Neuronal stem cell (in vitro differentiated cells): ENCODE measurements around the gene SWSAP1.
"Not testable (repeated sequence)": the region's sequence is repeated elsewhere in the genome, so short reads cannot be mapped to it uniquely, and the experiment has no call there.

Experiments
- DNase-seq: peaks from one replicate; pipeline ENCODE4 v3.0.0-alpha.2; 2013; ENCODE audit warnings: low spot score
- H2AFZ ChIP-seq: one replicate; pipeline ENCODE4 v1.6.1; 2013; ENCODE audit warnings: mild to moderate bottlenecking, low read length, inconsistent platforms
- H2AK5ac ChIP-seq: 2 replicates; pipeline ENCODE4 v1.6.1; 2013; ENCODE audit warnings: low read depth, mild to moderate bottlenecking, inconsistent platforms, low read length, moderate library complexity, mixed read lengths
- H2BK120ac ChIP-seq: 2 replicates; pipeline ENCODE4 v1.6.1; 2013; ENCODE audit warnings: low read depth, mild to moderate bottlenecking, inconsistent platforms, low read length, moderate library complexity, mixed read lengths
- H2BK12ac ChIP-seq: one replicate; pipeline ENCODE4 v1.6.1; 2013; ENCODE audit warnings: low read length, inconsistent platforms
- H2BK15ac ChIP-seq: 2 replicates; pipeline ENCODE4 v1.6.1; 2013; ENCODE audit warnings: mild to moderate bottlenecking, low read length, inconsistent platforms, mixed read lengths
- H2BK5ac ChIP-seq: one replicate; pipeline ENCODE4 v1.6.1; 2013; ENCODE audit warnings: inconsistent platforms, mild to moderate bottlenecking, low read length, moderate library complexity
- H3K14ac ChIP-seq: one replicate; pipeline ENCODE4 v1.6.1; 2013; ENCODE audit warnings: low read length, inconsistent platforms
- H3K18ac ChIP-seq: 2 replicates; pipeline ENCODE4 v1.6.1; 2013; ENCODE audit warnings: low read length, inconsistent platforms
- H3K23ac ChIP-seq: 2 replicates; pipeline ENCODE4 v1.6.1; 2013; ENCODE audit warnings: low read depth, mild to moderate bottlenecking, mixed read lengths, low read length, inconsistent platforms; ENCODE audit not compliant: poor library complexity
- H3K27ac ChIP-seq: replicated peaks from 3 replicates; pipeline ENCODE4 v1.5.1; 2013; ENCODE audit warnings: low read length, inconsistent platforms
- H3K27me3 ChIP-seq, 3 experiments: 2 replicates each; pipeline ENCODE4 v1.6.1; 2013; ENCODE audit warnings: low read length in 3 of 3, mild to moderate bottlenecking in 2 of 3, inconsistent platforms in 1 of 3, low read depth in 1 of 3, mixed read lengths in 1 of 3, moderate library complexity in 1 of 3; ENCODE audit not compliant: control insufficient read depth in 3 of 3, insufficient read depth in 3 of 3
- H3K36me3 ChIP-seq, 2 donors: replicated peaks in 1 of 2; 2 replicates each; pipeline ENCODE4 v1.6.1; 2013; ENCODE audit warnings: low read length in 2 of 2; ENCODE audit not compliant: control insufficient read depth in 2 of 2, insufficient read depth in 2 of 2
- H3K4ac ChIP-seq: 2 replicates; pipeline ENCODE4 v1.6.1; 2013; ENCODE audit warnings: inconsistent platforms, mild to moderate bottlenecking, low read length, moderate library complexity
- H3K4me1 ChIP-seq, 2 donors: 1 replicate in 1 of 2; 2 replicates in 1 of 2; pipeline ENCODE4 v1.6.1; 2013; ENCODE audit warnings: low read length in 2 of 2, low read depth in 1 of 2; ENCODE audit not compliant: control insufficient read depth in 2 of 2, insufficient read depth in 1 of 2
- H3K4me2 ChIP-seq: one replicate; pipeline ENCODE4 v1.6.1; 2013; ENCODE audit warnings: mild to moderate bottlenecking, low read length, inconsistent platforms; ENCODE audit not compliant: insufficient read depth, poor library complexity, severe bottlenecking
- H3K4me3 ChIP-seq, 2 donors: 2 replicates each; pipeline ENCODE4 v1.5.1; 2013; ENCODE audit warnings: low read length in 2 of 2, mild to moderate bottlenecking in 2 of 2, inconsistent platforms in 1 of 2, moderate library complexity in 1 of 2
- H3K79me1 ChIP-seq: one replicate; pipeline ENCODE4 v1.6.1; 2013; ENCODE audit warnings: low read depth, mild to moderate bottlenecking, inconsistent platforms, low read length, moderate library complexity
- H3K9ac ChIP-seq: one replicate; pipeline ENCODE4 v1.6.1; 2013; ENCODE audit warnings: mild to moderate bottlenecking, low read depth, low read length, inconsistent platforms; ENCODE audit not compliant: poor library complexity
- H3K9me3 ChIP-seq, 2 donors: replicated peaks in 1 of 2; 2 replicates each; pipeline versions ENCODE3 to v1.6.1; 2013; ENCODE audit warnings: low read length in 2 of 2, mild to moderate bottlenecking in 2 of 2, inconsistent platforms in 1 of 2, low read depth in 1 of 2, mixed read lengths in 1 of 2, moderate library complexity in 1 of 2; ENCODE audit not compliant: control insufficient read depth in 2 of 2, insufficient read depth in 1 of 2
- H4K8ac ChIP-seq: one replicate; pipeline ENCODE4 v1.6.1; 2013; ENCODE audit warnings: low read depth, mild to moderate bottlenecking, inconsistent platforms, low read length, moderate library complexity
- H4K91ac ChIP-seq: one replicate; pipeline ENCODE4 v1.6.1; 2013; ENCODE audit warnings: low read length, low read depth, mild to moderate bottlenecking, inconsistent platforms; ENCODE audit not compliant: poor library complexity
- WGBS, 2 donors: extraction: QIAGEN DNeasy Blood & Tissue Kit; methylation state at CpG; one replicate each; pipeline ENCODE4 v1.1.7; 2013; ENCODE audit warnings: missing lambda C conversion rate in 2 of 2, mixed read lengths in 1 of 2; ENCODE audit not compliant: insufficient read length in 2 of 2, insufficient replicate concordance in 1 of 2; ENCODE audit errors: extremely low coverage in 2 of 2; 5-methylcytosine and 5-hydroxymethylcytosine counted together

The SWSAP1 gene

DNA sequence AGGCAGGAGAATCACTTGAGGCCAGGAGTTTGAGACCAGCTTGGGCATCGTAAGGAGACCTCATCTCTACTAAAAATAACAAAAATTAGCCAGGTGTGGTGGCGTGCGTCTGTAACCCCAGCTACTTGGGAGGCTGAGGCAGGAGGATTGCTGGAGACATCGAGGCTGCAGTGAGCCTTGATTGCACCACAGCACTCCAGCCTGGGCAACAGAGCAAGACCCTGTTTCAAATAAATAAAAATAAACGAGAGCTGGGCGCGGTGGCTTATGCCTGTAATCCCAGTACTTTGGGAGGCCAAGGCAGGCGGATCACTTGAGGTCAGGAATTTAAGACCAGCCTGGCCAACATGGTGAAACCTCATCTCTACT is 34.4 kb upstream of the SWSAP1 start:
- H3K23ac ChIP-seq, H3K18ac ChIP-seq, H3K4me1 ChIP-seq, H2BK120ac ChIP-seq, H4K91ac ChIP-seq, H3K9me3 ChIP-seq, DNase-seq, H2BK15ac ChIP-seq, H3K27me3 ChIP-seq, H3K14ac ChIP-seq, H3K27ac ChIP-seq, H3K4ac ChIP-seq, H2BK5ac ChIP-seq, H2BK12ac ChIP-seq, H4K8ac ChIP-seq, H3K79me1 ChIP-seq: not testable (repeated sequence)
- Histone ChIP-seq H3K9ac (peak overlapping the region; percentile 78), H3K36me3 (peaks cover 7 to 14% of the 10 kb centered on the region in 2 donors), H3K4me3 (peak overlapping the region in 1 of 2 donors; percentile 63), H2AFZ (peak overlapping the region; percentile 98), H3K4me2 (peak overlapping the region; percentile 51), H2AK5ac (peak overlapping the region; percentile 56)
- WGBS, 2 donors, result no CpG with 5 or more reads among the region's 8 CpGs

DNA sequence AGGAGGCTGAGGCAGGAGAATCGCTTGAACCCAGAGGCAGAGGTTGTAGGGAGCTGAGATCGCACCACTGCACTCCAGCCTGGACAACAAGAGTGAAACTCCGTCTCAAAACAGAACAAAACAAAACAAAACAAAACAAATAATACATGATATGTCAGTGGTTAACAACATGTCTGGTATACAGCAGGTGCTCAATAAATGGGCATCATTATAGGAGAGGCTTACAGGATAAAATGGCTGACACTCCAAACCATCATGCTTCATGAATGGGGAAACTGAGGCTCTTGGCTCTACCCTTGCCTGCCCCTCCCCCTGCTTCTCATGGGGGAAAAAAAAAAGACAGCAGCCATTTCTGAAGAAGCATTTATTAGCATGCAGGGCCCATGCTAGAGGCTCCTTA is 32.0 kb upstream of the SWSAP1 start:
- H3K9me3 ChIP-seq, result no peaks in the 10 kb centered on the region
- no peak overlapping the region for H4K91ac ChIP-seq
- H3K4me2 ChIP-seq, result no peak overlapping the region
- no CpG with 5 or more reads among the region's 3 CpGs for WGBS, 2 donors
- no peak overlapping the region for H4K8ac ChIP-seq
- H2AFZ ChIP-seq, result no peak overlapping the region
- no peak overlapping the region for H2BK12ac ChIP-seq
- H2BK120ac ChIP-seq, result no peak overlapping the region
- H3K27me3 ChIP-seq, result peaks cover 0 to 7% (median 0%) of the 10 kb centered on the region in 3 experiments
- no peak overlapping the region for H2BK5ac ChIP-seq
- H3K4ac ChIP-seq, result no peak overlapping the region
- peaks cover 3 to 6% of the 10 kb centered on the region in 2 donors for H3K36me3 ChIP-seq
- peaks cover 11 to 14% of the 10 kb centered on the region in 2 donors for H3K4me1 ChIP-seq
- no peak overlapping the region for H3K14ac ChIP-seq
- no peak overlapping the region for H3K27ac ChIP-seq
- H3K4me3 ChIP-seq, result no peak overlapping the region
- H2BK15ac ChIP-seq, result no peak overlapping the region
- H3K9ac ChIP-seq, result no peak overlapping the region
- DNase-seq, result no peak
- H3K18ac ChIP-seq, result no peak overlapping the region
- no peak overlapping the region for H3K23ac ChIP-seq
- no peak overlapping the region for H2AK5ac ChIP-seq
- no peaks in the 10 kb centered on the region for H3K79me1 ChIP-seq

DNA sequence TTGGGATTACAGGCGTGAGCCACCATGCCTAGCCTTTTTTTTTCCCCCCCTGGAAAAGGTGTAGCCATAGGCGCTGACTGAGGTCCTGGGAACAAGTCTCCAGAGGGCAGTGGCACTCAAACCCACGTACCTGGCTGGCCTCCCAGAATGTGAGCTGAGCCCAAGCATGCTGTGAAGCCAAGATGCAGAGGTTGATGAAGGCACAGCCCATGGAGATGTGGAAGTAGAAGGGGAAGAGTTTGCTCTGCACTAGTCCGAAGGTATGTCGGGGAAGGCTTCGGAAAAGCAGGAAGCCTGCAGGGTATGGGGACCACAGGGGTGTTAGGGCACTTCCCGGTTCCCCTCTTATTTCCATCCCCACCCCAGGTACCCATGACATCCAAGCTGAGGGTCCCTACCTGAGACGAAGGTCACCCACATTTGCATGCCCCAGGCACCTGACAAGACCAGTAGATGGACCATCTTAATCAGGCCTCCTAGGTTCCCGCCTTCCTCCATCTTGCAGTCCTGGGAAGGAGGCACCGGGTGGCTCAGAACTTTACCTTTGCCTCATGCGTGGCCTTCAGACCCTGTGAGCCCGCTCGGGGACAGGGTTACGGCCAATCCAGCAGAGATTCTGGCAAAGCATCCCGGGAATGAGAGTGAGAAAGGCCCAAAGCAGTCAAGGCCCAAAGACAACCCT is 29.2 kb upstream of the SWSAP1 start:
- H3K9ac ChIP-seq, result peak overlapping the region; percentile 75
- H3K18ac ChIP-seq, result no peak overlapping the region
- WGBS, 2 donors, result no CpG with 5 or more reads among the region's 15 CpGs
- H3K4me1 ChIP-seq, result peaks cover 8 to 9% of the 10 kb centered on the region in 2 donors
- peak overlapping the region; percentile 55 for H3K4me2 ChIP-seq
- H2AK5ac ChIP-seq, result no peak overlapping the region
- no peak overlapping the region for H3K4ac ChIP-seq
- peak overlapping the region; percentile 89 for H2AFZ ChIP-seq
- H3K23ac ChIP-seq, result no peak overlapping the region
- H3K36me3 ChIP-seq, result peaks cover 3 to 6% of the 10 kb centered on the region in 2 donors
- no peak overlapping the region for H2BK5ac ChIP-seq
- no peaks in the 10 kb centered on the region for H3K79me1 ChIP-seq
- H2BK15ac ChIP-seq, result no peak overlapping the region
- no peak for DNase-seq
- peaks cover 8 to 12% of the 10 kb centered on the region in 2 donors for H3K9me3 ChIP-seq
- peak overlapping the region; percentile 58 to 89 for H3K4me3 ChIP-seq
- H4K8ac ChIP-seq, result no peak overlapping the region
- H2BK12ac ChIP-seq, result peak overlapping the region; percentile 50
- no peak overlapping the region for H2BK120ac ChIP-seq
- H3K27me3 ChIP-seq, result no peaks in the 10 kb centered on the region
- H3K14ac ChIP-seq, result no peak overlapping the region
- no peak overlapping the region for H3K27ac ChIP-seq
- H4K91ac ChIP-seq, result no peak overlapping the region

DNA sequence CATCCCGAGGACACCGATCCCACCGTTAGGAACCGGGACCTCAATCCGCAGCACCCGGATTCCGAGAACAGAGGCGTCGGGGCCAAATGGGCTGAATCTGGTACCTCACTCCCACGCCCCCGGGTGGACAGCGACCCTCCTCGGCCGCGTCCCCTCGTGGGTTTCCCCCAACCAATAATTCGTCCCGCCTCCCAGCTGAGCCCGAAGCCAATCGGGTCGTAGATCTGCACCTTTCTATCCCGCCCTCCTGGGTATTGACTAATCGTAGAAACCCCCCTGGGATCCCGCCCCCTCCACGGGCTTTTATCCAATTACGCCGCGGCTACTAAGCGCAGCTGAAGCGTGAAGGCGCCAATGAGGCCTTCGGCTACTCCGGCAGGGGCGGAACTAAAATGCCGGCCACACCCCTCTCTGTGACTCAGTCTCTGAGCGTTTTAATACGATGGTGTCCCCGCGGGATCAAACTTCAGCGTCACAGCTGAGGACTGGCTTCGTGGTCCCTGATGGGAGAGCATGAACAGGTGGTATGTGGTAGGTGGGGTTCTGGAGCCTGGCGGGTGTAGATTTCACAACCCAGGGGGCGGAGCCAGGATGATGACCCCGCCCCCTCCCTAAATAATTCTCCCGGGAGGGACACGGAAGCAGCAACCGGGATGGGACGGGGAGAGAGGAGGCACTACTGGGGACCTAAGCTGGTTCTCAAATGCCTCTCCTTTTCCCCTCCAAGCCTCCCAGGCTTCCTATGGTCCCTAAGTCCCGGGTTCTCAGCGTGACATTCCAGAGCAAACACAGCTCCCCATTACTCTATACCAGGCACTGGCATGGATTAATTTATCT is 28.1 kb upstream of the SWSAP1 start, which contains the start of the genes CCDC159 and TMEM205:
TSS of gene CCDC159 (plus strand) at position 416 of the 837 bp plus-strand sequence. CDS start at position 504, 88 bp downstream.
TSS of gene TMEM205 (minus strand) at position 165 of the 837 bp plus-strand sequence. CDS start 649 bp downstream, outside the sequence.
- WGBS, 2 donors, result no CpG with 5 or more reads among the region's 50 CpGs
- Histone ChIP-seq H3K14ac (no peak within 1 kb of the TSS), H3K4me1 (peaks cover 8 to 9% of the 10 kb centered on the region in 2 donors), H2BK15ac (no peak within 1 kb of the TSS), H2AFZ (peak within 1 kb of the TSS; percentile 89), H3K4me3 (peak within 1 kb of the TSS; percentile 58 to 89), H3K9ac (peak within 1 kb of the TSS; percentile 77), H3K18ac (peak within 1 kb of the TSS; percentile 93), H2BK120ac (no peak within 1 kb of the TSS), H3K27me3 (no peaks in the 10 kb centered on the region), H3K79me1 (no peaks in the 10 kb centered on the region), H3K4me2 (peak within 1 kb of the TSS; percentile 56), H3K4ac (no peak within 1 kb of the TSS), H3K9me3 (peaks cover 8 to 12% of the 10 kb centered on the region in 2 donors), H4K8ac (no peak within 1 kb of the TSS), H2AK5ac (no peak within 1 kb of the TSS), H2BK5ac (no peak within 1 kb of the TSS), H3K36me3 (peaks cover 2 to 5% of the 10 kb centered on the region in 2 donors), H4K91ac (no peak within 1 kb of the TSS), H2BK12ac (peak within 1 kb of the TSS; percentile 50), H3K27ac (peak within 1 kb of the TSS; percentile 64), H3K23ac (no peak within 1 kb of the TSS)
- DNase-seq, result peak; percentile 98
